Stimulated activated effector memory CD8-positive, alpha-beta T cell treated with anti-CD3 and anti-CD28 coated beads, Interleukin-12 subunit alpha, Interleukin-12 subunit beta, amount 100 ng/mL, for 72 hours (primary cell): Measurements from ENCODE around the gene MIEN1.
"Not testable (repeated sequence)": the region's sequence is repeated elsewhere in the genome, so short reads cannot be mapped to it uniquely, and the experiment has no call there.

Experiments used
- ATAC-seq: fragments of 150-1000 bp; cut with Tn5 transposase; 2 replicates; pipeline ENCODE4 v1.10.0; 2021
- DNase-seq, 2 donors: peaks; one replicate each; pipeline ENCODE4 v3.0.0; 2021 to 2022; ENCODE audit warnings: low spot score in 2 of 2
- H3K27ac Mint-ChIP-seq: one replicate; pipeline ENCODE4 v1.8.0; 2022; ENCODE audit warnings: mild to moderate bottlenecking, mixed read lengths
- H3K36me3 Mint-ChIP-seq: one replicate; pipeline ENCODE4 v1.8.0; 2022; ENCODE audit warnings: mild to moderate bottlenecking, mixed read lengths
- H3K4me1 Mint-ChIP-seq: one replicate; pipeline ENCODE4 v1.8.0; 2022; ENCODE audit warnings: mixed read lengths
- H3K4me3 Mint-ChIP-seq: one replicate; pipeline ENCODE4 v1.8.0; 2022; ENCODE audit warnings: mild to moderate bottlenecking, mixed read lengths
- H3K9me3 Mint-ChIP-seq: one replicate; pipeline ENCODE4 v1.8.0; 2022; ENCODE audit warnings: mixed read lengths

The MIEN1 gene

DNA sequence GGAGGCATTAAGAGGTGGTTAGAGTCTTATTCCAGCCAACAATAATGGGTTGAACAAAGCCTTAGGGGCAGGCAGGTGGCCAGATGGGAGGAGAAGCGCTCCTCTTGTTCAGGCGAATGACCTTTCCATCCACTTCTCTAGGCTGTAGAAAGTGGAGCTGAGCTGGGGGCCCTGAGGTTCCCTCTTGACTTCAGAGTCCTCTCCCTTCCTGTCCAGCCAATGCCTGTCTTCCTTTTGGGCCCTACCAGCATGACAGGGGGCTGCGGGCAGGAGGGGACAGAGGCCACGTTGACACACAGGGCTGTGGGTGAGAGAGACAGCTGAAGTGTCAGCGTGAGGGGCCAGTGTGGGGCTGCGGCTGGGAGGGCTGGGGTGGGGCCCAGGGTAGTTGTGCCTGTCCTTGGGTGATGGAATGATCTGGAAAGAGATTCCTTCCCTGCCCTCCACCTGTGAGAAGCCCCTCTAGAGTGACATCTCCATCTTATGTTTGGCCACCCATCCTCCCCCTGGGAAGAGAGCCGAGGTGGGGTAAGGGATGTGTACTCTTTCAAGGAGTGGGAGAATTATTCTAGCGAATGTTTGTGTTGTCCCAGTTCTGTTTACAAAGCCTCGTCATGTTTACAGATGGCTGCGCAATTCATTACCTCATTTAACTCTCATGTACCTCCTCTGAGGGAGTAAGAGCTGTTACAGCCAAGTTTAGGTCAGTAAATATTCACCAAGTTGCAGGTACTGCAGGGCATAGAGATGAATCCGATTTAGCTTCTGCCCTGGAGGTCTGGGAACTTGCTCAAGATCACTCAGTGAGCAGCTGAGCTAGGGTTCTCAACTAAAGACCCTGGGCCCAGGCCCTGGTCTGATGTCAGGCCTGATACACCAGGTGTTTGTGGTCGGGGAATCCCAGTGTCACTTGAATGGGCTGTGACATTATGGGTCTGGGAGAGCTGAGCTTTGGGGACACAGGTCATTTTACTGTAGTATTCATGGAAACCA is 27.1 kb downstream of the MIEN1 start:
- H3K4me1 Mint-ChIP-seq, result peaks cover 26% of the 10 kb centered on the region
- DNase-seq (no peak), ATAC-seq (peak; percentile 55)
- H3K9me3 Mint-ChIP-seq, result no peaks in the 10 kb centered on the region
- peak overlapping the region; percentile 57 for H3K27ac Mint-ChIP-seq
- no peaks in the 10 kb centered on the region for H3K36me3 Mint-ChIP-seq
- no peak overlapping the region for H3K4me3 Mint-ChIP-seq

DNA sequence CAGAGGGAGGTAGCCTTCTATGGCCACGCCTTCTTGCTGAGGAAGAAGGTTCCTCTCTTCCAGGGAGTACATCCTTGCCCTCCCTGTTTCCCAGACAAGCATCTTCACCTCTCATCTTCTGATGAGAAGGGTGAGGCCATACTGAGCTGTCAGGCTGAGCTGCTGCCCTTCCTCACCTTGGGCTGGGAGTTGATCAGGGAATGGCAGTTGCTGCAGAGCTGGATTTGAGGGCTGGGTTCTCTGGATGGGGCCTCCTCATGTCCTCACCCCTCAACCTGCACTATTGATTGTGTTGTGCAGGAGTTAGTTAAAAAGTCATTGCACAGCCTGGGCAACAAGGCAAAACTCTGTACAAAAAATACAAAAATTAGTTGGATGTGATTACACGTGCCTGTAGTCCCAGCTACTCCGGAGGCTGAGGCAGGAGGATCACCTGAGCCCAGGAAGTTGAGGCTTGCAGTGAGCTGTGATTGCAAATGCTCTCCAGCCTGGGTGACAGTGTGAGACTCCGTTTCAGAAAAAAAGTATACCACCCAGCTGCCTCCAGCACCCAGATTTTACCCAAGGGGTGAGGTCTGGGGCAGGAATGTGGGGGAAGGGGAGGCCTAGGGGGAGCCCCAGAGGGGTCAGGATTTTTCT is 28.4 kb downstream of the MIEN1 start:
- Mint-ChIP-seq H3K4me1 (peaks cover 20% of the 10 kb centered on the region), H3K27ac (no peak overlapping the region), H3K4me3 (no peak overlapping the region), H3K9me3 (no peaks in the 10 kb centered on the region), H3K36me3 (no peaks in the 10 kb centered on the region)
- DNase-seq (no peak), ATAC-seq (no peak)

DNA sequence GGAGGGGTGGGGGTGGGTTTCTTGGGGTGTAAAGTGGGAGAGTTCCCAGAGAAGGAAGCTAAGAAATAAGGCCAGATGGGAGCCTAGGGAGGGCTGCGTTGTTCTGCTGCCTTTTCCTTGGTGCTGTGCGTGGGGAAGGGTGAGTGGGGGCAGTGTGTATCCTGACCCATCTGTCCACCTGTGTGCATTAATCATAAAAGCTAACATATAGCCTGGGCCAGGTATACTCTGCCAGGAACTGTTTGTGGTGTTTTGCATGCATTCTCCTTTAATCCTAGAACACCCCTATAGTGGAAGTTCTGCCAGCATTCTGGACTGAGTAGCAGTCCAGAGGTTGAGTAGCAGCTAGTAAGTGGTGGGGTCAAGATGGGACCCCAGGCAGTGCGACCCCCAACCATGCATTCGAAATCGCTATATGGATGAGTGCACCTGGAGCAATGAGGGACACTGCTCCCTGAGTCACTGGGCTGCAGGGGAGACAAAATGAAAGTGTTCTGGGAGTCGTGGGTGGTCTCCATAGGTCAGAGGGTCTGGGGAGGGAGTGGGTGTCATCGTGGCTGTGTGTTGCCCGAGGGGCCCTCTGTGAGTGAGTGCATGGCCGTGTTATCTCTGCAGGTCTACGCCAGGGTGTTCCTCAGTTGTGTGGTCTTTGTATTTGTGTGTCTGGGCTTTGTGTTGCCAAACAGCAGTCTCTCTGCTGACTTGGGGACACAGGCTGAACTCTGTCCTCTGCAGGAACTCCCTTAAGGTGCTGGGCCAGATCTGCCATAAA is 29.1 kb downstream of the MIEN1 start:
- Mint-ChIP-seq H3K4me1 (peaks cover 17% of the 10 kb centered on the region), H3K4me3 (no peak overlapping the region)
- no peak for ATAC-seq

DNA sequence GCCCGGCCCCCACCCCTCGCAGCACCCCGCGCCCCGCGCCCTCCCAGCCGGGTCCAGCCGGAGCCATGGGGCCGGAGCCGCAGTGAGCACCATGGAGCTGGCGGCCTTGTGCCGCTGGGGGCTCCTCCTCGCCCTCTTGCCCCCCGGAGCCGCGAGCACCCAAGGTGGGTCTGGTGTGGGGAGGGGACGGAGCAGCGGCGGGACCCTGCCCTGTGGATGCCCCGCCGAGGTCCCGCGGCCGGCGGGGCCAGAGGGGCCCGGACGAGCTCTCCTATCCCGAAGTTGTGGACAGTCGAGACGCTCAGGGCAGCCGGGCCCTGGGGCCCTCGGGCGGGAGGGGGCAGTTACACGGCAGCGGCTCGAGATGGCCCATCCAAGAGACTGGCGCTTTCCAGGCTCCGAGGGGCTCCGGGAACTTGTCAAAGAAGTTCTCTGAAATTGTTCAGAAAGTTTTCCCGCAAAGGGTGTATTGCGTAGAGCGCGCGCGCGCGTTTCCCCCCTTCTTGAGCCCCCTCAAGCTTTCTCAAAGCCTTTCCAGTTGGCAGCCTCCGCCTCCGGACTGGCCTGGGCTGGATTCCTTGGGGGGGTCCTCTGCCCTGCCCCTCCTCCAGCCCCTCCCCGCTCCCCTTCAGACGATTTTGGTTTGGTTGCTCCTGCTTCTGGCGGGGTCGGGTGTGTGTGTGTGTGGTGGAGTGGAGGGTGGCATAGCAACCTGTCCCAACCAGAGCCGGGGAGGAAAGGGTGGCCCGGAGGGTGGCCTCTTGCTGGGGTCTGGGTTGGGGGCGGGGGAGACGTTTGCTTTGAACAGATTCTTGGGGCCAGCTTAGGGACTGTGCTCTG is 30.0 kb downstream of the MIEN1 start:
- DNase-seq (no peak), ATAC-seq (no peak)
- H3K27ac Mint-ChIP-seq, result no peak overlapping the region
- peaks cover 17% of the 10 kb centered on the region for H3K4me1 Mint-ChIP-seq
- no peak overlapping the region for H3K4me3 Mint-ChIP-seq
- no peaks in the 10 kb centered on the region for H3K9me3 Mint-ChIP-seq
- H3K36me3 Mint-ChIP-seq, result no peaks in the 10 kb centered on the region

More for the DNA sequence above, 29.1 kb downstream of the MIEN1 start:
- H3K27ac Mint-ChIP-seq, result no peak overlapping the region
- DNase-seq, result no peak
- no peaks in the 10 kb centered on the region for H3K36me3 Mint-ChIP-seq
- H3K9me3 Mint-ChIP-seq, result no peaks in the 10 kb centered on the region

DNA sequence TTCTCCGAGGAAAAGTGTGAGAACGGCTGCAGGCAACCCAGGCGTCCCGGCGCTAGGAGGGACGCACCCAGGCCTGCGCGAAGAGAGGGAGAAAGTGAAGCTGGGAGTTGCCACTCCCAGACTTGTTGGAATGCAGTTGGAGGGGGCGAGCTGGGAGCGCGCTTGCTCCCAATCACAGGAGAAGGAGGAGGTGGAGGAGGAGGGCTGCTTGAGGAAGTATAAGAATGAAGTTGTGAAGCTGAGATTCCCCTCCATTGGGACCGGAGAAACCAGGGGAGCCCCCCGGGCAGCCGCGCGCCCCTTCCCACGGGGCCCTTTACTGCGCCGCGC is 30.5 kb downstream of the MIEN1 start, which contains the start of gene ERBB2:
Gene ERBB2, plus strand, starts transcription at position 247 of the 330 bp plus-strand sequence. CDS start 175 bp downstream, outside the sequence.
- no peak for ATAC-seq
- Mint-ChIP-seq H3K9me3 (no peaks in the 10 kb centered on the region), H3K4me3 (peak within 1 kb of the TSS; percentile 33), H3K4me1 (peaks cover 17% of the 10 kb centered on the region), H3K36me3 (no peaks in the 10 kb centered on the region), H3K27ac (no peak within 1 kb of the TSS)
- no peak for DNase-seq

DNA sequence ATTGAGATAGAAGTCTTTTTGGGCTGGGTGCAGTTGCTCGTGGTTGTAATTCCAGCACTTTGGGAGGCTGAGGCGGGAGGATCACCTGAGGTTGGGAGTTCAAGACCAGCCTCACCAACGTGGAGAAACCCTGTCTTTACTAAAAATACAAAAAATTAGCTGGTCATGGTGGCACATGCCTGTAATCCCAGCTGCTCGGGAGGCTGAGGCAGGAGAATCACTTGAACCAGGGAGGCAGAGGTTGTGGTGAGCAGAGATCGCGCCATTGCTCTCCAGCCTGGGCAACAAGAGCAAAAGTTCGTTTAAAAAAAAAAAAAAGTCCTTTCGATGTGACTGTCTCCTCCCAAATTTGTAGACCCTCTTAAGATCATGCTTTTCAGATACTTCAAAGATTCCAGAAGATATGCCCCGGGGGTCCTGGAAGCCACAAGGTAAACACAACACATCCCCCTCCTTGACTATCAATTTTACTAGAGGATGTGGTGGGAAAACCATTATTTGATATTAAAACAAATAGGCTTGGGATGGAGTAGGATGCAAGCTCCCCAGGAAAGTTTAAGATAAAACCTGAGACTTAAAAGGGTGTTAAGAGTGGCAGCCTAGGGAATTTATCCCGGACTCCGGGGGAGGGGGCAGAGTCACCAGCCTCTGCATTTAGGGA is 31.0 kb downstream of the MIEN1 start:
- DNase-seq, ATAC-seq, H3K27ac Mint-ChIP-seq, H3K36me3 Mint-ChIP-seq, H3K9me3 Mint-ChIP-seq: not testable (repeated sequence)
- H3K4me1 Mint-ChIP-seq, result peaks cover 17% of the 10 kb centered on the region
- peak overlapping the region; percentile 33 for H3K4me3 Mint-ChIP-seq

DNA sequence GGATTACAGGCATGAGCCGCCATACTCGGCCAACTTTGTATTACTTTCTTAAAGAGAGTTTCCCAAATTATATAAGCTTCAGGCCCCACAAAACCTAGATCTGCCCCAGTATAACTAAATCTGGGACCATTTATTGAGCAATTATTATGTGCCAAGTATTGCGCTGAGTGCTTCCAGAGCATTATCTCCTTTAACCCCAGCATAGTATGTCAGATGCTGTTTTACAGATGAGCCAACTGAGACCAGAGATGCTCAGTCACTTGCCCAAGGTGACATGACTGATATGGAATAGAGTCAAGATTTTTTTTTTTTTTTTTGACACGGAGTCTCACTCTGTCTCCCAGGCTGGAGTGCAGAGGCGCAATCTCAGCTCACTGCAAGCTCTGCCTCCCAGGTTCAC is 32.4 kb downstream of the MIEN1 start:
- H3K27ac Mint-ChIP-seq, result no peak overlapping the region
- no peaks in the 10 kb centered on the region for H3K9me3 Mint-ChIP-seq
- ATAC-seq, result no peak

DNA sequence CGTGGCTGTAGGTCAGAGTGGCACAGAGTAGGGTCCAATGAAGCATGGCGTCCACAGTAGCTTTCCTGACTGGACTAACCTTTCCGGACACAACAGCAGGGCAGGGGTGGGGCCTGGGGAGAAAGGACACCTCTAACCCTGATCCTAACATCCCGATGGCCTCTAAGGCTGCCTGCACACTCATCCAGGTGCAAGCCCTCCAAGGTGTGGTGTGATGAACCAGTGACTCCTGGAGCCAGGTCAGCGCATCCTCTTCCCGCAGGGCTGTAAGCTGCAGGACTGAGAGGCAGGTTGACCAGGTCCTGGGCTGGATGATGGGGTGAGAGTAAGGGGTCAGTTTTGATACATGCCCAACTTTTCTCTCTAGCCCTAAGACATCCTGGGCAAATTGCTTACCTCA is 33.6 kb downstream of the MIEN1 start:
- Mint-ChIP-seq H3K4me3 (no peak overlapping the region), H3K27ac (no peak overlapping the region), H3K4me1 (peaks cover 11% of the 10 kb centered on the region), H3K36me3 (no peaks in the 10 kb centered on the region), H3K9me3 (no peaks in the 10 kb centered on the region)
- DNase-seq, result no peak
- no peak for ATAC-seq

More for the DNA sequence above, 32.4 kb downstream of the MIEN1 start:
- Mint-ChIP-seq H3K36me3 (no peaks in the 10 kb centered on the region), H3K4me1 (peaks cover 11% of the 10 kb centered on the region), H3K4me3 (no peak overlapping the region)
- no peak for DNase-seq

DNA sequence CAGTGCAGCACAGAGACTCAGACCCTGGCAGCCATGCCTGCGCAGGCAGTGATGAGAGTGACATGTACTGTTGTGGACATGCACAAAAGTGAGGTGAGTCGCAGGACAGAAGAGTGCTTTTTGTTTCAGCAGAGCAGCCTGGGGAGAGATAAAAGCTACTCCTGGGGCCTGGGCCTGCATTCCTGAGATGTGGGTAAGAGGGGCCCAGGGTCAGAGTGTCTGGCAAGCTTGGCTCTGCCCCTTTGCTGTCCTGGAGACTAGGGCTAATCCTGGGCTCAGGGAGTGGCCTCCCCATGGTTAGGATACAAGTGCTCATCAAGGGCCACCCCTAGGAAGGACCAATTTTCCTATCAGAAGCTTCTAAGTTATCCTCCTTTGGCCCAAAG is 35.2 kb downstream of the MIEN1 start:
- ATAC-seq (peak; percentile 24), DNase-seq (no peak)
- Mint-ChIP-seq H3K27ac (no peak overlapping the region), H3K4me1 (peaks cover 11% of the 10 kb centered on the region), H3K4me3 (no peak overlapping the region), H3K9me3 (no peaks in the 10 kb centered on the region), H3K36me3 (no peaks in the 10 kb centered on the region)

DNA sequence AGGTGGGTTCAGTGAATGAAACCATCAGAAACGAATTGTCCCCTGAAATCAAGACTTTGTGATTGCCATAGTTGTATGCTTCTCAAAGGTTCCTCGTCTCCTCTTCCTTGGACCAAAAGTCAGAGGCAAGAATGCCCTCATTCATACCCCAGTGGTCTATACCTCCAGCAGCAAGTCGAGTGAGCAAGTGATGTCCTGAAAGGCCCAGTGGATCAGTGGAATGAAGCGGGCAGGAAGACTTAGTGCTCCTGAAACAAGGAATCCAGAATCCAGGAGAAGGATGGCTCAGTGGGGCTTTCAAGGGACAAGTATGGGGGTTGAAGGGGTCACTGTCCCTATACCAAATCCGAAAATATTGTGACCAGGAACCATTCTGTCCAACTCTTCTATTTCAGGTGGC is 35.7 kb downstream of the MIEN1 start:
- peaks cover 7% of the 10 kb centered on the region for H3K4me1 Mint-ChIP-seq
- ATAC-seq (no peak), DNase-seq (no peak)
- no peaks in the 10 kb centered on the region for H3K9me3 Mint-ChIP-seq
- no peaks in the 10 kb centered on the region for H3K36me3 Mint-ChIP-seq
- no peak overlapping the region for H3K4me3 Mint-ChIP-seq
- H3K27ac Mint-ChIP-seq, result no peak overlapping the region

DNA sequence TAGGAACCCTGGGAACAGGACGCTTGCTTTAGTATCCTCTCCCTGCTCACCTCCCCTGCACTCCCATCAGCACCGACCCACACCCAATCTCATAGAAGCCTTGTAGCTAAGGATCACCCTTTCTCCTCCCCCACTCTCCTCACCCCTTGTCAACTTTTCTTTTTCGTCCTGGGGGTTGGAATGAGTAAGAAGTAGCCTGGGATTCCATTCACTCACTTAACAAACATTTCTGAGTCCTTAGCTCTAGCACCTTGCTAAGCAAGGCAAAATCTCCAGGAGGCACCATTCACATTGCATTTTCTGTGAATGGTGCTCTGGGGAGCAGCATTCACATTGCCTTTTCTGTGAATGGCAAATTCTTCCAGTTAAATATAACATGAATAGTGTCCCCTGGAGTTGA is 41.4 kb downstream of the MIEN1 start:
- H3K36me3 Mint-ChIP-seq, result peaks cover 6% of the 10 kb centered on the region
- H3K4me3 Mint-ChIP-seq, result peak overlapping the region; percentile 85
- H3K9me3 Mint-ChIP-seq, result peaks cover 2% of the 10 kb centered on the region
- ATAC-seq (no peak), DNase-seq (no peak)
- peaks cover 29% of the 10 kb centered on the region for H3K4me1 Mint-ChIP-seq
- H3K27ac Mint-ChIP-seq, result peak overlapping the region; percentile 93

DNA sequence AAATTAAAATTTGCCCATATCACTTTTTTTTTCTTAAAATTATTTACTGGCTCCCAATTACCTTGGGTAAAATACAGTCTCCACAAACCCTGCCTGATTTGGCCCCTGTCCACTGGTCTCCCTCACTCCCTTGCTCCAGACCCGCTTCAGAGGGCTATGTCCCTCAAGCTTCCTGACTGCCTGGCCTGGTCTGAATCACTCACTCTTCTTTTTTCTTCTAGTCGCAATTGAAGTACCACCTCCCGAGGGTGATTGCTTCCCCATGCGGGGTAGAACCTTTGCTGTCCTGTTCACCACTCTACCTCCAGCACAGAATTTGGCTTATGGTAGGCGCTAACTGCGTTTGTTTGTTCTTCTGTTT is 41.9 kb downstream of the MIEN1 start:
- Mint-ChIP-seq H3K36me3 (peaks cover 6% of the 10 kb centered on the region), H3K27ac (peak overlapping the region; percentile 93), H3K4me3 (peak overlapping the region; percentile 85), H3K4me1 (peaks cover 29% of the 10 kb centered on the region), H3K9me3 (peaks cover 2% of the 10 kb centered on the region)
- DNase-seq (no peak), ATAC-seq (no peak)

DNA sequence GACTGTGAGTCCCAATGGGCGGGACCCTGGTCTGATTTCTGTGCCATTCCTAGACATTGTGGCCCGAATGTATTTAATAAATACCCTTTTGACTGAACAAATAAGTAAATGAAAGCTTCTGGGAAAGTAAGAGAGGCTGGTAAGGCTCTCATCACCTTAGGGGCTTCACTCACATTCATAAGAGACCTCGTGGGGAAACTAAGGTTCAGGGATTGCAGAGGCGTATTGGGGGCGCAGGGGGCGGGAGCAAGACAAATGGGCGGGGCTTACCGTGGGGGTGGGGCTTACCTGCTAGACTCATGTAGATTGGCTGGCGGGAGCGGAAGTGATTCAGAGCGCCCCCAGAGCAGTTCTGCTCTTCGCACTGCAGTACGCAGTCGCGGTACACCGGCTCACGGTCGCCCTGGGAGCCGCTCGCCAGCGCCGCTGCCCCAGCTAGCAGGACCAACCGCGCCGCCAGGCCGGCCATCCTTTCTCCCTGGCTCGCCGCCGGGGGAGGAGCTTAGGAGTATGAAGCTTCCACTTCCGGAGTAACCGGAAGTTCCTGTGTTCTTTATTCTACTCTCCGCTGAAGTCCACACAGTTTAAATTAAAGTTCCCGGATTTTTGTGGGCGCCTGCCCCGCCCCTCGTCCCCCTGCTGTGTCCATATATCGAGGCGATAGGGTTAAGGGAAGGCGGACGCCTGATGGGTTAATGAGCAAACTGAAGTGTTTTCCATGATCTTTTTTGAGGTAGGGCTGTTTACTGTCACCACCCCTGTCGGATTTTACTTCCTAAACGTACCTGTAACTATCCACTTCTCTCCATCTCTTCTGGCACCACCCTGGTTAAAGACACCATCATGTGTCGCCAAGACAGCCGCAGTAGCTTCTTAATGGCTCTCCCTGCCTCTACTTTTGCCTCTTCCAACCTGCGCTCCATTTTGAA is 42.5 kb downstream of the MIEN1 start, which contains the start of gene PGAP3:
Gene PGAP3, minus strand, starts transcription at position 512 of the 929 bp plus-strand sequence. Its CDS starts 43 bp downstream, at position 469.
- H3K4me3 Mint-ChIP-seq, result peak within 1 kb of the TSS; percentile 85
- H3K36me3 Mint-ChIP-seq, result peaks cover 9% of the 10 kb centered on the region
- H3K4me1 Mint-ChIP-seq, result peaks cover 35% of the 10 kb centered on the region
- peak within 1 kb of the TSS; percentile 93 for H3K27ac Mint-ChIP-seq
- H3K9me3 Mint-ChIP-seq, result peaks cover 2% of the 10 kb centered on the region
- peak; percentile 96 for ATAC-seq
- DNase-seq, result peak; percentile 71 to 92
